Measurements from ENCODE around the gene E2F2.

The E2F2 gene

DNA sequence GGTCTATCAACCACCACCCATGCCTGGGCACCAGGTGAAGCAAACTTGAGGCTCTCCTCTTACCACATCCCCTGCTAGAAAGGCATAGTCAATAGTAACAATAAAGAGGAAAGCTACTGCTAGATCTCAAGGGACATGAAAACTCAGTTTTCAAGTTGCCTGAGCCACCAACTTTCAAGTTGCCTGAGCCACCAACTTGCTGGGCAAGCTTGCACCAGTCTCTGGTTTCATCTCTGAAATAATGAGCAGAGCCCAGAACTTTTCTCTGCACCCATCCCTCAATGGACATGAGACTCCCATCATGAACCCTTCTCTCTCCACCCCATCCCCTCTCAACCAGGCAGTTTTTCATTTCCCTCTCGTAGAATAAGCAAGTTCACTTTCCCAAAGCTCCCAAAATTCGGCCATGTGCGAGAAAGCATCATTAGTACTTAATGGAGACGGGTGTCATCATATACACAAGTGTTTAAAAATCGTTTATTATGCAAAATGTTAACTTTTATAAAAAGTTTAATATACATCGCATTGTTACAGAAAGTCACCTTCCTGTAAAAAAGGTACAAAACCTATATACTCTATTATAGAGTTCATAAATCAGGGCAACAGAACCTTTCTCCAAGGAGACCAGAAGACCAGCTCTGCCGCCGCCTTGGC lies 26.6 kb upstream of the E2F2 start:
- TF ChIP-seq, protein P1, sequence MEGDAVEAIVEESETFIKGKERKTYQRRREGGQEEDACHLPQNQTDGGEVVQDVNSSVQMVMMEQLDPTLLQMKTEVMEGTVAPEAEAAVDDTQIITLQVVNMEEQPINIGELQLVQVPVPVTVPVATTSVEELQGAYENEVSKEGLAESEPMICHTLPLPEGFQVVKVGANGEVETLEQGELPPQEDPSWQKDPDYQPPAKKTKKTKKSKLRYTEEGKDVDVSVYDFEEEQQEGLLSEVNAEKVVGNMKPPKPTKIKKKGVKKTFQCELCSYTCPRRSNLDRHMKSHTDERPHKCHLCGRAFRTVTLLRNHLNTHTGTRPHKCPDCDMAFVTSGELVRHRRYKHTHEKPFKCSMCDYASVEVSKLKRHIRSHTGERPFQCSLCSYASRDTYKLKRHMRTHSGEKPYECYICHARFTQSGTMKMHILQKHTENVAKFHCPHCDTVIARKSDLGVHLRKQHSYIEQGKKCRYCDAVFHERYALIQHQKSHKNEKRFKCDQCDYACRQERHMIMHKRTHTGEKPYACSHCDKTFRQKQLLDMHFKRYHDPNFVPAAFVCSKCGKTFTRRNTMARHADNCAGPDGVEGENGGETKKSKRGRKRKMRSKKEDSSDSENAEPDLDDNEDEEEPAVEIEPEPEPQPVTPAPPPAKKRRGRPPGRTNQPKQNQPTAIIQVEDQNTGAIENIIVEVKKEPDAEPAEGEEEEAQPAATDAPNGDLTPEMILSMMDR (IDR thresholded peaks at IDR 0.05; ENCODE audit: insufficient read depth, low read length, poor library complexity, severe bottlenecking): no peak
- no peak for TF ChIP-seq EZH2phosphoT487 (conservative IDR thresholded peaks at IDR 0.05; ENCODE audit: low read length)
- no peaks in the 10 kb centered on the region for H3K9me2 ChIP-seq (replicated peaks; ENCODE audit: insufficient read depth, low read length)

DNA sequence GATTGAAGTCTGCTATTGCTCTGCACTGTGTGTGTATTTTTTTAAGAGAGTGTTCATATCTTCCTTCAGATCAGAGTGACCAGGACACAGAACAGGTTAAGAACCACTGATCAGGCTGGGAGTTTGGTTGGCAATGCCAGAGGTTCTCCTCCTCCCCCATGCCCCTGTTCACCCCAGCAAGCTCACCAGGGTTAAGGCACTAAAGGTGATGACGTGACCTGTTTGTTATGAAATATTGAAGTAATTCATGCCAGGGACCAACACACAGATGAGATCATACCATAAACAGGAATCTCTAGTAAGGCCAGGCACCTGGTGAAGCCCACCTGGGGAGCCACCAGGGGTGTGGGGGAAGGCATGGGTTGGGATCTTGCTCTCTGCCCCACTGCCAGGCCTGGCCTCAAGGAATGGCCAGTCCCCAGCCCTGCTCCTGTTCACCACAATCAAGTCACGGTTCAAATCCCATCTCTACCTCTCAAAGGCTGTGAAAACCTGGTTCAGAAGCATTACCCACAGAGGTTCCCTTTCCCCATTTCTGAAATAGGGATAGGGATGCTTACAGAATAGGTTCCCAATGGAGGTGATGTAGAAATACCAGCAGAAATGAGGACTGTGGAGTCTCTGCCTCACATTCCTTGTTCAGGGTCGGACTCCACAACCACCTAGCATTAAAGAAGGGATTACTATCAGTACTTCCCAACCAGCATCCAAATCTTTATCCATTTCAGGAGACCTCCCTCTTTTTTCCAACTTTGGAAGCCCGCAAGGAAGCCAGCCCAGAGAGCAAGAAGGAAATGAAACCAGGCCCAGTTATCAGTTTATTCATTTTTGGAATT lies 25.8 kb upstream of the E2F2 start:
- peak overlapping the region; percentile 88 for H3K9ac ChIP-seq (ENCODE audit: low read length)
- peaks cover 45% of the 10 kb centered on the region for H3F3A ChIP-seq (ENCODE audit: insufficient read depth)
- no peaks in the 10 kb centered on the region for H3K27me3 ChIP-seq (ENCODE audit: low read length)
- peak overlapping the region; percentile 86 for H3K27ac ChIP-seq (ENCODE audit: low read depth, low read length)
- no peaks in the 10 kb centered on the region for H4K20me1 ChIP-seq (ENCODE audit: low read depth, low read length)
- no peaks in the 10 kb centered on the region for H3K36me3 ChIP-seq (ENCODE audit: low read length)
- peaks cover 9% of the 10 kb centered on the region for H3K79me2 ChIP-seq (ENCODE audit: insufficient read depth, low read length)
- no peak for TF ChIP-seq EZH2phosphoT487 (conservative IDR thresholded peaks at IDR 0.05; ENCODE audit: low read length)
- TF ChIP-seq, protein P1 (IDR thresholded peaks at IDR 0.05; ENCODE audit: insufficient read depth, low read length, poor library complexity, severe bottlenecking): no peak
- H2AFZ ChIP-seq (ENCODE audit: low read depth, low read length, severe bottlenecking): no peak overlapping the region
- H3K9me2 ChIP-seq (replicated peaks; ENCODE audit: insufficient read depth, low read length): no peaks in the 10 kb centered on the region
- peak overlapping the region; percentile 84 for H3K4me3 ChIP-seq (ENCODE audit: insufficient read depth, low read length, poor library complexity, severe bottlenecking)
- H3K9me3 ChIP-seq (ENCODE audit: insufficient read depth, low read length): no peaks in the 10 kb centered on the region
- H3K4me2 ChIP-seq (ENCODE audit: low read depth, low read length, poor library complexity, severe bottlenecking): peak overlapping the region; percentile 82

More for the DNA sequence above, 26.6 kb upstream of the E2F2 start:
- H3F3A ChIP-seq (ENCODE audit: insufficient read depth): peaks cover 45% of the 10 kb centered on the region
- H3K4me2 ChIP-seq (ENCODE audit: low read depth, low read length, poor library complexity, severe bottlenecking): peak overlapping the region; percentile 82
- peaks cover 9% of the 10 kb centered on the region for H3K79me2 ChIP-seq (ENCODE audit: insufficient read depth, low read length)
- no peaks in the 10 kb centered on the region for H3K27me3 ChIP-seq (ENCODE audit: low read length)
- H3K9me3 ChIP-seq (ENCODE audit: insufficient read depth, low read length): no peaks in the 10 kb centered on the region
- no peaks in the 10 kb centered on the region for H3K36me3 ChIP-seq (ENCODE audit: low read length)
- no peaks in the 10 kb centered on the region for H4K20me1 ChIP-seq (ENCODE audit: low read depth, low read length)
- peak overlapping the region; percentile 84 for H3K4me3 ChIP-seq (ENCODE audit: insufficient read depth, low read length, poor library complexity, severe bottlenecking)
- H3K9ac ChIP-seq (ENCODE audit: low read length): peak overlapping the region; percentile 88
- no peak overlapping the region for H2AFZ ChIP-seq (ENCODE audit: low read depth, low read length, severe bottlenecking)
- peak overlapping the region; percentile 86 for H3K27ac ChIP-seq (ENCODE audit: low read depth, low read length)

DNA sequence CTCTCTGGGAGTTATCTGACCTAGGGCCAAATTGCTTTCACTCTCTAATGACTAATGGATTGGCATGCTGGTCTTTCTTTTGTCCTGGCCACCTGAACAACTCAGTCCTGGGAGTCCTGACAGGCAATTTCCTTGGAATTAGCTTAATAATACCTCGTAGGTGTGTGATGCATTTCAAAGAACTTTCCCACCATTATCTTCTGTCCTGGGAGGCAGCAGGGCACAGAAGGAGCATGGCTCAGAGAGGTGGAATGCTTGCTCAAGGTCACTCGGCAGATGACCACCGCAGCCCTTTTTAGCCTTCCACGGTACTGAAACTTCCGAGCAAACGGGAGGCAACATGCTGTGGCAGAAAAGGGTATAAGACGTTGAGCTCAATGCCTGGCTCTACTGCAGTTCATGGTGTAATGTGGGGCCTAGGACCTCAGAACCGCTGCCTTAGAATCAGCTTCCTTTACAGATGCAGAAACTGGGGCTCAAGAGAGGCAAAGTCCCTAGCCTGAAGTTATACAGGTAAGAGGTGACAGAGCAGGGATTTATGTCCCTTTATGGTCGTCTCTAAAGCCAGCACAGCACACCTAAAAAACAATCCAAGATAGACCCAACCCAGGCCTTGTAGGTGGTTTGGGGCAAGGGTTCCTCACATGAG lies 25.1 kb upstream of the E2F2 start:
- Histone ChIP-seq H3K79me2 (ENCODE audit: insufficient read depth, low read length) (peaks cover 9% of the 10 kb centered on the region), H2AFZ (ENCODE audit: low read depth, low read length, severe bottlenecking) (no peak overlapping the region), H3K9ac (ENCODE audit: low read length) (peak overlapping the region; percentile 88), H3K9me2 (replicated peaks; ENCODE audit: insufficient read depth, low read length) (no peaks in the 10 kb centered on the region), H3K4me2 (ENCODE audit: low read depth, low read length, poor library complexity, severe bottlenecking) (peak overlapping the region; percentile 82), H3K27ac (ENCODE audit: low read depth, low read length) (peak overlapping the region; percentile 86), H3F3A (ENCODE audit: insufficient read depth) (peaks cover 45% of the 10 kb centered on the region), H4K20me1 (ENCODE audit: low read depth, low read length) (no peaks in the 10 kb centered on the region), H3K27me3 (ENCODE audit: low read length) (no peaks in the 10 kb centered on the region), H3K9me3 (ENCODE audit: insufficient read depth, low read length) (no peaks in the 10 kb centered on the region), H3K36me3 (ENCODE audit: low read length) (no peaks in the 10 kb centered on the region), H3K4me3 (ENCODE audit: insufficient read depth, low read length, poor library complexity, severe bottlenecking) (no peak overlapping the region)
- TF ChIP-seq, protein P1 (IDR thresholded peaks at IDR 0.05; ENCODE audit: insufficient read depth, low read length, poor library complexity, severe bottlenecking): no peak
- TF ChIP-seq EZH2phosphoT487 (conservative IDR thresholded peaks at IDR 0.05; ENCODE audit: low read length): no peak

All from SU-DHL-6 (cell line).